ENCODE data around the gene AEBP1.

DNA sequence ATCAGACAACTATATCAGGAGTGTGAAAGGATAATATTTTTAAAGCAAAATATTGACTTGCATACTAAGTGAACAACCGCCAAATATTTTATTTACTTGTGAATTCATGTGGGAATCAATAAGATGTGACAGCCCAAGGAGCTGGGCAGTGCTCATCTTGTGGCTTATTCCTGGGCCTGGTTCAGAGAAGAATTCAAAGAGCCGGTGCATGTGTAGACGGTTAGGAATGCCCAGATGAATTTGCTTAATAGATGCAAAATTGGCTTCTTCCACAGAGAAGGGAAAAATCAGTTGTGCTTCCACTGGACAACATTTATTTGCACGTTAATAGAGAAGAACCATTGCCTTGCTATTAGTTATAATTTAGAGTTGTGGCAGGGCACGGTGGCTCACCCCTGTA is 32.6 kb downstream of the AEBP1 start:
- TF ChIP-seq, protein P1, sequence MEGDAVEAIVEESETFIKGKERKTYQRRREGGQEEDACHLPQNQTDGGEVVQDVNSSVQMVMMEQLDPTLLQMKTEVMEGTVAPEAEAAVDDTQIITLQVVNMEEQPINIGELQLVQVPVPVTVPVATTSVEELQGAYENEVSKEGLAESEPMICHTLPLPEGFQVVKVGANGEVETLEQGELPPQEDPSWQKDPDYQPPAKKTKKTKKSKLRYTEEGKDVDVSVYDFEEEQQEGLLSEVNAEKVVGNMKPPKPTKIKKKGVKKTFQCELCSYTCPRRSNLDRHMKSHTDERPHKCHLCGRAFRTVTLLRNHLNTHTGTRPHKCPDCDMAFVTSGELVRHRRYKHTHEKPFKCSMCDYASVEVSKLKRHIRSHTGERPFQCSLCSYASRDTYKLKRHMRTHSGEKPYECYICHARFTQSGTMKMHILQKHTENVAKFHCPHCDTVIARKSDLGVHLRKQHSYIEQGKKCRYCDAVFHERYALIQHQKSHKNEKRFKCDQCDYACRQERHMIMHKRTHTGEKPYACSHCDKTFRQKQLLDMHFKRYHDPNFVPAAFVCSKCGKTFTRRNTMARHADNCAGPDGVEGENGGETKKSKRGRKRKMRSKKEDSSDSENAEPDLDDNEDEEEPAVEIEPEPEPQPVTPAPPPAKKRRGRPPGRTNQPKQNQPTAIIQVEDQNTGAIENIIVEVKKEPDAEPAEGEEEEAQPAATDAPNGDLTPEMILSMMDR (IDR thresholded peaks at IDR 0.05; ENCODE audit: low read depth, low read length): no peak
- no peak for TF ChIP-seq POLR2A (IDR thresholded peaks at IDR 0.05; ENCODE audit: extremely low read depth, insufficient read length)
